Cardiac fibroblast (primary cell): ENCODE data around the gene GLT8D1.

Experiments
- DNase-seq, 2 donors: peaks; one replicate each; pipeline versions ENCODE4 v3.0.0 to v3.0.0-alpha.2; 2010; ENCODE audit warnings: low read depth in 2 of 2
- H3K4me3 ChIP-seq, 2 donors: replicated peaks in 1 of 2; 1 replicate in 1 of 2; 2 replicates in 1 of 2; pipeline ENCODE4 v1.5.1; 2011; ENCODE audit warnings: low read depth in 2 of 2, low read length in 2 of 2, mild to moderate bottlenecking in 2 of 2, moderate library complexity in 1 of 2
- CTCF ChIP-seq: IDR thresholded peaks from one replicate; pipeline ENCODE4 v1.5.1; 2011; ENCODE audit warnings: low read depth, mild to moderate bottlenecking, low read length, inconsistent platforms

GLT8D1 gene

DNA sequence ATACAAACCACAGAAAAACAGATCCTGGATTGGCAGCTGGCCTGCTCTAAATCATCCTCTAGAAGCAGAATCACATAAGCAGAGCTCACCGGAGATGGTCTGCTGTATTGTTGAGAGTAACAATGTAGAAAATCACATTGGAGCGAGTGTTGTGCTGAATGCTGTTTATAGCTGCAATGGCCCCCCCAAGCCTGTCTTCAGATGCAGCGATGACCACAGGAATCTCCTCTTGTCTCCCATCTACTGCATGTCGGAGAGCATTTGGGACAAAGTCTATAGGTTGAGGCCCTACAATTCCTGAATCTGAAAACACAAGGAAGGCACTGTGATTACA, 8.0 kb downstream of the GLT8D1 start:
- TF ChIP-seq CTCF = no peak
- no peak for DNase-seq
- H3K4me3 ChIP-seq = no peak overlapping the region

- H3K4me3 ChIP-seq = no peak overlapping the region
- DNase-seq = no peak
- no peak for TF ChIP-seq CTCF
Measured at GRCh38 chr3:52696830-52697631, 8.6 kb downstream of the GLT8D1 start.

DNA sequence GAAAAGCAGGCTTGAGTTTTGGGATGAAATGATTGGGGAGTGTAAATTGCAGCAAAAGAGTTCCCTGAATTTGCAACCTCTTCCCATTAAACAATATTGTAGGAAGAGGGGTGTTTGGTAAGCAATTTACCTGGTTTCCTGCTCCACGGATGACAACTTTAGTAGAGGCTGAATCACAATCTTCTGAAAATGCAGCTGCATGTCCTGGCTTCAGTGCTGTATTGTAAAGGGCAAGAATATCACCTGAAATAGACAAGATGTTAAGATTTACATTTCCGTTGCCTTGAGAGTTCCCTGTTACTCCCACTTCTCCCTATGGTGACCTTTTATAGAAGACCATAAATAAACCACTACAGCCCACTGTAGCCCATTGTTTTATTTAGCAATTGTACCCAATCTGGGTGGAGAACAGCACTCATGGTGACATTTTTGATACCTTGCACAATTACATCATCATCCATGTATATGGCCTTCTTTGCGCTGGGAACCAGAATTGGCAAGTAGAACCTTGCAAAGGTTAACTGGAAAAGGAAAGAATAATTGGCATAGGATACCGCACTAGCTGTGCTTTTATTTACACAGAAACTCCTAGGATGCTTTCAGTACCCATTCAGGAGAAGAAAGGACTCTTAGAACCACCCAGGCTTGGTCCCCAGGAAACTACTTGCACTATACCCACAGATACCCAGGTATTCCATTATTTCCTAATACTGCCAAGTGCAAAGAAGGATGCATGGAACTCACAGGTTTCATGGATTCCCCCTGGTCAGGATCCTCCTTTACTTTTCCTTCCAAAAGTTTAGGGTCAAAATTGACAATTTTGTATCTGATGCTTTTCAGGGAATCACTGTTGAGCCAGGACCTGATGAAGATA, 9.6 kb downstream of the GLT8D1 start:
- DNase-seq = no peak
- no peak overlapping the region for H3K4me3 ChIP-seq
- TF ChIP-seq CTCF = no peak

DNA sequence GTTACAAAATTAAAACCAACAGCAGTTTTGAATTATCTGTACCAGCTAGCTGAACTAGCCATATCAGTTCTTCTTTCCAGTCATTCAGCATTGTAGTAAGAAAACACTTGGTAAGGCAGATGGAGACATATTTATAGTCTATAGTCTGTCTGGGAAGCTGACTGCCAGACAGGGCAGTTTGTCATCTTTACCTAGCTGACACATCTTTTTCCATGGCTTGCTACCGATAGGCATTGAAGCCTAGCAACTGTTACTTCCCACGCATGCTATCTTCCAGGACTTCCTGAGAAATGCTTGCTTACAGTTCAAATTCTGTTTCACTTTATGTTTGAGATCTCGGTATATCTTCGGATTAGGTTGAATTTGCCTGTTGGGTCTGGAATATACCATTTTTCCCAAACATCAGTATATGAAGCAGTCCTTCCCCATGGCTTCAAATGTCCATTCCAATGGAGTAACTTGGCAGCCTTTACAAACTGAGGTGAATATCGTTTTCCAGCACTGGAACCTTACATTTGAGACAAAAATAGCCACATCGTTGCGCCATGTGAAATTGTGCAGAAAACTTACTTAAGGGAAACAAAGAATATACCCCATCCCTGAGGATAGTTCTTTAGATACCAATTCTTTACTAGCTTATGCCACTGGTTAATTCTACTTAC, 10.9 kb downstream of the GLT8D1 start:
- no peak for DNase-seq
- TF ChIP-seq CTCF = no peak
- H3K4me3 ChIP-seq = no peak overlapping the region

DNA sequence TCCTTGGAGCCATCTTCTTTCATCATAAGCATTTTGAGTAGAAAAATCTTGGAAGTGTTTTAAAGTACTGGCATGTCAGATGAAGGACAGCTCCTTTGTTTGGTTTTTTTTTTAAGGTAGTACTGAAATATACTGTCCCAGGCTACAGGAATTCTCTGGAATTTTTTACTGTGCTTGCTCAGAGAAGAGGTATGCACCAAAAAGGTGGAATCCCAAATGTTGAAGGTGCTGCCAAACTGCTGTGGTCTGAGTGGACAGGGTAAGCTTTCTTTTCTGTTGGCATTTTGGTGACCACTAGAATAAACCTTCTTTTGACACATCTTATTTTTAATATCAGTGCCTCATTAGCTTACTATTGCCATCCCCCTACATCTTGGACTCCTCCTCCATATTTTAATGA, 12.5 kb downstream of the GLT8D1 start:
- H3K4me3 ChIP-seq = no peak overlapping the region
- DNase-seq = no peak
- TF ChIP-seq CTCF = no peak

- TF ChIP-seq CTCF = no peak
- no peak overlapping the region for H3K4me3 ChIP-seq
- no peak for DNase-seq
Measured at GRCh38 chr3:52690560-52690959, 15.0 kb downstream of the GLT8D1 start.
